Testis (tissue), 3 donors: ENCODE measurements around the gene DENND6B. TPM values are rescaled to one million over a fixed set of nuclear protein-coding genes. Genes with fewer than 3 reads are reported as not detected.

Source experiments
- DNase-seq: peaks from one replicate; pipeline ENCODE4 v3.0.0-alpha.2; 2019
- H3K27ac ChIP-seq, 2 donors: fragments of 200-600 bp; sonication (generic); one replicate each; pipeline ENCODE4 v1.5.1; 2019
- H3K27me3 ChIP-seq: fragments of 200-600 bp; sonication (generic); one replicate; pipeline ENCODE4 v1.5.1; 2019
- H3K36me3 ChIP-seq: fragments of 200-600 bp; sonication (generic); one replicate; pipeline ENCODE4 v1.5.1; 2017; ENCODE audit warnings: low read depth; ENCODE audit errors: missing control alignments
- H3K4me1 ChIP-seq: fragments of 200-600 bp; sonication (generic); one replicate; pipeline ENCODE4 v1.5.1; 2019
- H3K4me3 ChIP-seq, 2 donors: fragments of 200-600 bp; sonication (generic); one replicate each; pipeline ENCODE4 v1.5.1; 2017 to 2019
- H3K9me3 ChIP-seq: fragments of 200-600 bp; sonication (generic); one replicate; pipeline ENCODE4 v1.5.1; 2017
- CTCF ChIP-seq, 3 experiments: fragments of 450-650 bp in 2 of 3; fragments of 200-600 bp in 1 of 3; sonication (generic) in 1 of 3; IDR thresholded peaks; one replicate each; pipeline ENCODE4 v1.5.1; 2016 to 2019; ENCODE audit warnings: antibody characterized with exemption in 3 of 3, mild to moderate bottlenecking in 2 of 3, moderate library complexity in 1 of 3
- POLR2A ChIP-seq: fragments of 450-650 bp; IDR thresholded peaks from one replicate; pipeline ENCODE4 v1.6.1; 2017; ENCODE audit warnings: antibody characterized with exemption, mild to moderate bottlenecking, moderate library complexity
- whole genome bisulfite sequencing, 2 donors: methylation state at CpG; one replicate each; pipeline ENCODE4 v1.1.5; 2018; 5-methylcytosine and 5-hydroxymethylcytosine counted together
- intact Hi-C: fragments of 100-400 bp; cut with DNase I; formaldehyde crosslinking; loops from one replicate; pipeline ENCODE4 v1.15.1; 2023; ENCODE audit warnings: low total_unique reads
- polyA plus RNA-seq: library from polyadenylated mRNA; stranded (reverse); fragments of 350-450 nt; fragmentation: Illumina TruSeq; extraction: RNeasy Lipid Tissue Mini Kit (QIAGEN cat#74804); gene quantifications from one replicate; pipeline ENCODE4 v1.2.3, GENCODE V29; 2014; ENCODE audit warnings: low read depth, low replicate concordance; ENCODE audit not compliant: insufficient read depth
- total RNA-seq, 2 donors: library from RNA; depleted of rRNA; stranded (reverse); fragments of >200 nt; gene quantifications; one replicate each; pipeline ENCODE4 v1.2.3, GENCODE V29; 2016

The DENND6B gene
- total and polyA plus RNA-seq, 3 donors from 2014 or later = 17.1 to 22.0 (median 18.0) TPM

- no peaks in the 10 kb centered on the region for H3K36me3 ChIP-seq
- WGBS, 2 donors = 94 to 96% methylated on average over 24 to 31 of the region's 34 CpGs
- no peaks in the 10 kb centered on the region for H3K4me1 ChIP-seq
- no peak overlapping the region for H3K27ac ChIP-seq
- DNase-seq = no peak
- H3K9me3 ChIP-seq = no peaks in the 10 kb centered on the region
- H3K27me3 ChIP-seq = no peaks in the 10 kb centered on the region
- TF ChIP-seq CTCF (IDR thresholded peaks at IDR 0.05) (no peak), POLR2A (no peak)
- intact Hi-C loops = no loop called here
- H3K4me3 ChIP-seq = no peak overlapping the region
Observed at GRCh38 chr22:50285568-50286229, 41.1 kb downstream of the DENND6B start.

- Histone ChIP-seq H3K36me3 (no peaks in the 10 kb centered on the region), H3K27ac (no peak overlapping the region), H3K9me3 (no peaks in the 10 kb centered on the region), H3K27me3 (no peaks in the 10 kb centered on the region), H3K4me3 (no peak overlapping the region), H3K4me1 (no peaks in the 10 kb centered on the region)
- intact Hi-C loops = no loop called here
- TF ChIP-seq POLR2A (no peak), CTCF (IDR thresholded peaks at IDR 0.05) (no peak)
- 91 to 93% methylated on average over 9 to 13 of the region's 13 CpGs for WGBS, 2 donors
- no peak for DNase-seq
Observed at GRCh38 chr22:50284479-50284878, 42.3 kb downstream of the DENND6B start.

- Histone ChIP-seq H3K4me1 (no peaks in the 10 kb centered on the region), H3K27ac (no peak overlapping the region), H3K36me3 (no peaks in the 10 kb centered on the region), H3K4me3 (no peak overlapping the region), H3K9me3 (no peaks in the 10 kb centered on the region), H3K27me3 (no peaks in the 10 kb centered on the region)
- DNase-seq = no peak
- 80 to 98% methylated on average over 2 to 29 of the region's 30 CpGs for WGBS, 2 donors
- TF ChIP-seq CTCF (IDR thresholded peaks at IDR 0.05) (no peak), POLR2A (no peak)
- intact Hi-C loops = no loop called here
Observed at GRCh38 chr22:50283821-50284220, 43.0 kb downstream of the DENND6B start.

GRCh38 chr22:50282361-50283155 is 44.3 kb downstream of the DENND6B start:
- no peaks in the 10 kb centered on the region for H3K27me3 ChIP-seq
- H3K4me3 ChIP-seq = no peak overlapping the region
- no peaks in the 10 kb centered on the region for H3K36me3 ChIP-seq
- H3K27ac ChIP-seq = no peak overlapping the region
- intact Hi-C loops = no loop called here
- WGBS, 2 donors = 84 to 92% methylated on average over 12 to 44 of the region's 45 CpGs
- no peaks in the 10 kb centered on the region for H3K9me3 ChIP-seq
- no peak for DNase-seq
- no peaks in the 10 kb centered on the region for H3K4me1 ChIP-seq
- TF ChIP-seq CTCF (IDR thresholded peaks at IDR 0.05) (no peak), POLR2A (no peak)
